Suppressor macrophage (primary cell): ENCODE measurements around the gene TULP4.
"Not testable (repeated sequence)": the region's sequence is repeated elsewhere in the genome, so short reads cannot be mapped to it uniquely, and the experiment has no call there.

ENCODE experiments used
- DNase-seq, 4 experiments: peaks; one replicate each; pipeline ENCODE4 v3.0.0-alpha.2; 2020 to 2022

The TULP4 gene

GRCh38 chr6:158421381-158421780 lies 109.1 kb downstream of the TULP4 start:
- no peak for DNase-seq

- DNase-seq = no peak
These were observed 110.5 kb downstream of the TULP4 start for GRCh38 chr6:158422629-158423238.

GRCh38 chr6:158431036-158431435 lies 118.8 kb downstream of the TULP4 start:
- no peak for DNase-seq

- no peak for DNase-seq
These were observed 119.3 kb downstream of the TULP4 start for GRCh38 chr6:158431560-158431959.

GRCh38 chr6:158437571-158437970 lies 125.3 kb downstream of the TULP4 start:
- DNase-seq = no peak

GRCh38 chr6:158438226-158438625 lies 126.0 kb downstream of the TULP4 start:
- no peak for DNase-seq

GRCh38 chr6:158439255-158439654 lies 127.0 kb downstream of the TULP4 start:
- DNase-seq = peak; percentile 46 to 78 (median 76)

- DNase-seq = no peak
These were observed 129.5 kb downstream of the TULP4 start for GRCh38 chr6:158441716-158442215.

GRCh38 chr6:158442306-158442705 lies 130.0 kb downstream of the TULP4 start:
- no peak for DNase-seq

- no peak for DNase-seq
These were observed 133.3 kb downstream of the TULP4 start for GRCh38 chr6:158445426-158446085.

- no peak for DNase-seq
These were observed 136.6 kb downstream of the TULP4 start for GRCh38 chr6:158448856-158449255.

GRCh38 chr6:158452191-158452590 lies 139.9 kb downstream of the TULP4 start:
- DNase-seq = no peak

GRCh38 chr6:158457131-158457530 lies 144.9 kb downstream of the TULP4 start:
- no peak for DNase-seq

- no peak for DNase-seq
These were observed 145.5 kb downstream of the TULP4 start for GRCh38 chr6:158457616-158458278.

- no peak for DNase-seq
These were observed 147.5 kb downstream of the TULP4 start for GRCh38 chr6:158459726-158460125.

- DNase-seq = peak in 3 of 4 experiments; percentile 18 to 47 (median 33)
These were observed 148.4 kb downstream of the TULP4 start for GRCh38 chr6:158460602-158461169.

GRCh38 chr6:158461954-158462353 lies 149.7 kb downstream of the TULP4 start:
- peak in 2 of 4 experiments; percentile 45 to 53 for DNase-seq

GRCh38 chr6:158464483-158464882 lies 152.2 kb downstream of the TULP4 start:
- DNase-seq = no peak

GRCh38 chr6:158465257-158465656 lies 153.0 kb downstream of the TULP4 start:
- no peak for DNase-seq

GRCh38 chr6:158465747-158466146 lies 153.5 kb downstream of the TULP4 start:
- no peak for DNase-seq

GRCh38 chr6:158467923-158468322 lies 155.7 kb downstream of the TULP4 start:
- no peak for DNase-seq

- no peak for DNase-seq
These were observed 156.4 kb downstream of the TULP4 start for GRCh38 chr6:158468666-158469065.

GRCh38 chr6:158470023-158470422 lies 157.8 kb downstream of the TULP4 start:
- not testable (repeated sequence) for DNase-seq
